ENCODE measurements around the gene RFFL.
"Not testable (repeated sequence)": the region's sequence is repeated elsewhere in the genome, so short reads cannot be mapped to it uniquely, and the experiment has no call there.

Gene RFFL, protein sequence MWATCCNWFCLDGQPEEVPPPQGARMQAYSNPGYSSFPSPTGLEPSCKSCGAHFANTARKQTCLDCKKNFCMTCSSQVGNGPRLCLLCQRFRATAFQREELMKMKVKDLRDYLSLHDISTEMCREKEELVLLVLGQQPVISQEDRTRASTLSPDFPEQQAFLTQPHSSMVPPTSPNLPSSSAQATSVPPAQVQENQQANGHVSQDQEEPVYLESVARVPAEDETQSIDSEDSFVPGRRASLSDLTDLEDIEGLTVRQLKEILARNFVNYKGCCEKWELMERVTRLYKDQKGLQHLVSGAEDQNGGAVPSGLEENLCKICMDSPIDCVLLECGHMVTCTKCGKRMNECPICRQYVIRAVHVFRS

DNA sequence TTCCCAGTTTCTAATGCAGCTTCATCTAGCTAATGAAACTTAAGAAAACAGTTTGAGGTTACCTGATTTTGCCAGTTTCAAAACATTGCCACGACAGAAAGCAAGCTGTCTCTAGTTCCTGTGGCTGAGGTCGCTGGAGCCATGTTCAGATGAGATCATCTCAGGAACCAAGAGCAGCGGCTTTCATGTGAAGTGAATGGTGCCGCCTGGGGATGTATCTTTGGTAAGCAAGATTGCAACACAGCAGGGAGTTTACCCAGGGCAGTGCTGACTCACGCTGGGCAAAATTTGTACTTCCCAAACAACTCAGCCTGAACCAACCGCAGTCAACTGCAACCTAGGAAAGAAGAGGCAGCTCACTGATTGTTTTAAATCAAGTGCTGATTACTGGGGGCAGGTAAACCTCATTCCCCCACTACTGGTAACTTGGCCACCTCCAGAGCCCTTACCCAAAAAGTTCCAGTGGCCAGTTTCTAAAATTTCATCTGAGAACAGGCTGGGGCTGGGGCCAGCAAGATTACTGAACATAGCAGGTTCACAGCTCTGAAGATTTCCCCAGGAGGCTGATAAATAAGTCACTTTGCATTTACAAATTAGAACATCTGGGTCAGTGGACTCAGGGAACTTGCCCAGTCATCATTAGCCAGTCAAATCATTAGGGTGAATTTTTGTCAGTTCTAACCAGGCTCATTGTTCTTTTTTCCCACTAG is at the start of gene RFFL:
Gene RFFL (minus strand): TSS at position 194 of the 710 bp plus-strand sequence. CDS start 37,154 bp downstream, outside the sequence.
- DNase-seq: peak; percentile 63 to 81 (median 80)

DNA sequence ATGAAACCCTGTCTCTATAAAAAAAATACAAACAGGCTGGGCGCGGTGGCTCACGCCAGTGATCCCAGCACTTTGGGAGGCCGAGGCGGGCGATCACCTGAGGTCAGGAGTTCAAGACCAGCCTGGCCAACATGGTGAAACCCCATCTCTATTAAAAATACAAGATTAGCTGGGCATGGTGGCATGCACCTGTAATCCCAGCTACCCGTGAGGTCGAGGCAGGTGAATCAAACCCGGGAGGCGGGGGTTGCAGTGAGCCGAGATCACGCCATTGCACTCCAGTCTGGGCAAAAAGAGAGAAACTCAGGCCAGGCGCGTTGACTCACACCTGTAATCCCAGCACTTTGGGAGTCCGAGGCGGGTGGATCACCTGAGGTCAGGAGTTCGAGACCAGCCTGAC is 47.3 kb upstream of the RFFL start:
- DNase-seq: not testable (repeated sequence)

DNA sequence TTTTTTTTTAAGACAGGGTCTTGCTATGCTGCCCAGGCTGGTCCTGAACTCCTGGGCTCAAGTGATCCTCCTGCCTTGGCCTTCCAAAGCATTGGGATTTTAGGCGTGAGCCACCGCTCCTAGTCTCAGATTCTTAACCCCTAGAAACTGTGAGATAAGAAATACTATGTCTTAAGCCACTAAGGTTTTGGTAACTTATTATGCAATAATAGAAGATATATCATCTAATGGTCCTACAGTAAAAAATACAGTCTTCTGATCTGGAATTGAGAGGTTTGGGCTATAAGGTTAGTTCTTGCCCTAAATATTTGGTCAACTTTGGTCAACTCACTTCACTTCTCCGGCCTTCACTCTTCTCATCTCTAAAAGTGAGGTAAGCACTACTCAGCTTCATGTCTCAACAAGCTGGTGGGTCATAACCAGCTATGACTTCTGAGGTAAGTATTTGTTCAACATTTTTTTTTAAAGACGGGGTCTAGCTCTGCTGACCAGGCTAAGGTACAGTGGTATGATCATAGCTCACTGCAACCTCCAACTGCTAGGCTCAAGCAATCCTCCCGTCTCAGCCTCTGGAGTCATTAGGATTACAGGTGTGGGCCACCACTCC is 41.4 kb upstream of the RFFL start:
- no peak for DNase-seq

DNA sequence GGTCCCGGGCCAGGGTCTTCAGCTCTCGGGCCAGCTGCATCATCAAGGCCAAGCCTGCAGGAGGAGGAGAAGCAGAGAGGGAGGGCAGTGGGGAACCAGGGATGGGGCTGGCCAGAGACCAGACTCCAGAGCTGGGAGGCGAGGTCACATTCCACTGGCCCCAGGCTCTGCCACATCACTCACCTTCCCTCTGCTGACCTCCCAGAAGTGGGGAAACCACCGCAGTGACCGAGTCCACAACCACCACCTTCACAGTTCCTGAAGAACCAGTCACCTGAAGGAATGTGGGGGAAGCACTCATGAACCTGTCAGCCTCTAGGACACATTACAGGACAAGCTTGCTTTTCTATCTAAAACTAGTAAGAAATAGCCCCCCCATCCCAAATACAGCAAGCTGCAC is 39.8 kb upstream of the RFFL start:
- no peak for DNase-seq

DNA sequence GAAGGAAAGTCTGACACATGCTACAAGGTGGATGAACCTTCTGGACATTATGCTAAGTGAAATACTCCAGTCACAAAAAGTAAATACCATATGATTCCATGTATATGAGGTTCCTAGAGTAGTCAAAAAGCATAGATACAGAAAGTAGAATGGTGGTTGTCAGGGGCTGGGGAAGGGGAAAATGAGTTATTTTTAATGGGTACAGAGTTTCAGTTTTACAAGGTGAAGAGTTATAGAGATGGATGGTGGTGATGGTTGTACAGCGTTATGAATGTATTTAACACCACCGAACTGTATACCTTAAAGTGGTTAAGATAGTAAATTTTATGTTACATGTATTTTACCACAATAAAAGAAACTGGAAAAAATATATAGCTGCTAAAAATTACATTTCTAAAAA is 38.2 kb upstream of the RFFL start:
- no peak for DNase-seq

DNA sequence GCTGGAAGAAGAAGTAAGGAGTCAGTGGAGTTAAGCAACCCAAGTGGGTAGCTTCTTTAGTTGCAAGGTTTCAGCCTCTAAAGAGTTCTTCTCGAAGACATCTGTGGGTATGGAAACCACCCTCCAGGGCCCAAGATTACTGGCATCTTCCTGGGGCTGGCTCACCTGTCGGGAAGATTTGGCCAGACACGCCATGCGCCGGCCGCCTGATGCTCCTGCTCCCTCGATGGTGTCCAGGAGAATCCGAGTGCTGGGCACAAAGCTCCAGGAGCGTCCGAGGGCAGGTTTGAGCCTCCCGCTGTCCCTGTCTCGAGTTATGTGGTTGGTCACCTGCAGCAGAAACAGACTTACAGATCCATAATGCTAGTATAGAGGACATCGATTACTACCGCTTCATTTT is 37.5 kb upstream of the RFFL start:
- no peak for DNase-seq

DNA sequence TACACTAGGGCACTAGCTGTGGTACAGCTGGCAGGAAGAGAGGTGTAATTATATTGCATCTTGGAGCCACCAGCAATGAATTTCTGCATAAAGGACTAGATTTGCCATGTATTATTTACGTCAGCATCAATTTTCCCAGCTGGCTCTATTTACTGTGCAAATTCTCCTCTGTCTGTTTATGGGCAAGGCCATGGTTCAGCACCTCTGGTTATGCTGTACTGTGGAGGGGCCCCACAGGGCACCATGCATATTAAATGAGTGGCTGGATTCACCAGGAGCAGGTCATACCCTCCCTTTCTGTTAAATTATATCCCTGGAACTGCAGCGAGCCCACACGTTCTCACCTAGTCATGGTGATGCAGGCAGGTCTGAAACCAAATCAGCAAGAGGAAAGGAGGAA is 36.4 kb upstream of the RFFL start:
- no peak for DNase-seq

DNA sequence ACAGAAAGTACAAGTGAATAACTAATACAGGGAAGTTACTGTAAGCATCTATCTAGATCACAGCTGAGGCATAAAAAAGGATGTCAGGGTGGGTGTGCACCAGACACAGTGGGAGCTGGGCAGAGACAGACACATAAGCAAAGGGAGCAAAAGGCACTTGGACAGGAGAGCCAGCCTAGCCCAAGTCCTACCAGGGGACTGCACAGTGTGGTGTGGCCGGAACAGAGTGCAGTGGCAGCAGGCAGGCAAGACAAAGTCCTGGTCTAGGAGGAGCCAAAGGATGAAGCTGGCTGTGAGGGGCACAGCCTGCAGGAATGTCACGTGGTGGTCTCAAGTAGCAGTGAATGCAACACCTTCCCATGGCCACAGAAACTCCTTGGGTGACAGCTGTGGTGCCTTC is 34.3 kb upstream of the RFFL start:
- DNase-seq: no peak

DNA sequence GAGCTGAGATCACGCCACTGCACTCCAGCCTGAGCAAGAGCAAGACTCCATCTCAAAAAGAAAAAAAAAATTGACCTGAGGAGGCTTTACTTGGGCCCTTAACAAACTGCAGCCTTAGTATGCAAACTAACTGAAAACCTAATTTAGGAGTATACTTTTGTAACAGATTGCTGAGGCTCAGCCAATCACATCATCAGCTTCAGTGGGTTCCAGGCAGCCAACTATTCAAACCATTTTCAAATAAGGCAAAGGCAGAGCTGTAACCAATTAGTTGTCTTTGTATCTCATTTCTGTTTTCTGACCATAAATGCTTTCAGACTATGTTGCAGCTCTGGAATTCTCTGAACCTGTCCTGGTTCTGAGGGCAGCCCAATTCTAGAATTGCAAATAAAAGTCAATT is 32.2 kb upstream of the RFFL start:
- no peak for DNase-seq

DNA sequence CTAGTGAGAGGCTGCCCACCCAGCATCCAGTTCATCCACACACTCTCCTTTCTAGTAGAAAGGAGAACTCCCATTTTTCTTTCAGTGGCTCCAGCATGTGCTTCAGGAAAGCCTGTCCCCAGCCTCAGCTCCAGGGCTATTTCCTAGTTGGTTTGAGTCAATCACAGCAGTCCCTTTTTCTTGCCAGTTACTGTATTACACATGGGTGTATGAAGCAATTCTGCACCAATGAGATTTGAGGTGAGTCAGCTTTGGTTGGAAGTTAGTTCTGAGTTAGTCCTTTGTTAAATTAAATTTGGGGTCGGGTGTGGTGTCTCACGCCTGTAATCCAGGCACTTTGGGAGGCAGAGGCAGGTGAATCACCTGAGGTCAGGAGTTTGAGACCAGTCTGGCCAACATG is 31.4 kb upstream of the RFFL start:
- DNase-seq: no peak

DNA sequence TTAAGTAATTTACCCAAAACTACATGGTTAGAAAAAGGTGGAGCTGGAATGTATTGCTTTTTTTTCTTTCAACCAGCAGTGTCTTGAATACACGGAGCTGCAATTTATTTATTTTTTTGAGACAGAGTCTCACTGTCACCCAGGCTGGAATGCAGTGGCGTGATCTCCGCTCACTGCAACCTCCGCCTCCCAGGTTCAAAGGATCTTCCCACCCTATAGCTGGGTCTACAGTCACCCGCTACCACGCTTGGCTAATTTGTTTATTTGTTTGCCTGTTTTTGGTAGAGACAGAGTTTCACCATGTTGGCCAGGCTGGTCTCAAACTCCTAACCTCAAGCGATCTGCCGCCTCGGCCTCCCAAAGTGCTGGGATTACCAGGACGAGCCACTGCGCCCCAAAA is 27.2 kb upstream of the RFFL start:
- not testable (repeated sequence) for DNase-seq

DNA sequence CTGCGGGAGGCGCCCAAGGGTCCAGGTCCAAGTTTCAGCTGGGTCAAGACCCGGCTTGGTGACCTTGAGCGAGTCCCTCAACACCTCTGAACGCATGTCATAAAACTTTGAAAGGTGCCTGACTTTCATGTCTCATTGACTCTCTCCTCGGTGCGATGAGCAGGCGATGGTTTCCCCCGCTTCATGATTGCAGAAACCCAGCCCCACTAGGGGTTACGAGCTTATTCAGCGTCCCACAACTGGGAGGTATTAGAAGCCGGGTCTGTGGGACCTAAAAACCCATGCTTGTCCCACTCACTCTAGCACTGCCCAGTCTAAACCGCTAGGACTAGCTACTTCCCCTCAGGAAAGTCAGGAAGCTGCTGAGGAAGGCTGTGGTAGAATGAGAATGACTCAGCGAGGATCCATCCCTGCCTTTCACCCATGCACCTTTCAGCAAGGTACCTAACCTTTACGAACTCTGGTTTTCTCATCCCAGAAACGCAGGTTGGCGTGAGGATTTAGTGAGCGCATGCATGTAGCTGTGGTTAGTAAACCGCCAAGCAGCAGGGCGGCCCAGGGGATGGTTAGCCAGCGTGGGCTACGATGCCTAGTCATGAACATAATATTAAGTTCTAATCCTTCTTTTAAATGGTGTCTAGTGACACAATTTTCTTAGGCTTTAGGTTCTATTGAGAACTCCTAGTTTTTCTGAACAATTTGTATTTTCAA is 26.2 kb upstream of the RFFL start:
- DNase-seq: peak in 5 of 6 experiments; percentile 29 to 94 (median 72)

DNA sequence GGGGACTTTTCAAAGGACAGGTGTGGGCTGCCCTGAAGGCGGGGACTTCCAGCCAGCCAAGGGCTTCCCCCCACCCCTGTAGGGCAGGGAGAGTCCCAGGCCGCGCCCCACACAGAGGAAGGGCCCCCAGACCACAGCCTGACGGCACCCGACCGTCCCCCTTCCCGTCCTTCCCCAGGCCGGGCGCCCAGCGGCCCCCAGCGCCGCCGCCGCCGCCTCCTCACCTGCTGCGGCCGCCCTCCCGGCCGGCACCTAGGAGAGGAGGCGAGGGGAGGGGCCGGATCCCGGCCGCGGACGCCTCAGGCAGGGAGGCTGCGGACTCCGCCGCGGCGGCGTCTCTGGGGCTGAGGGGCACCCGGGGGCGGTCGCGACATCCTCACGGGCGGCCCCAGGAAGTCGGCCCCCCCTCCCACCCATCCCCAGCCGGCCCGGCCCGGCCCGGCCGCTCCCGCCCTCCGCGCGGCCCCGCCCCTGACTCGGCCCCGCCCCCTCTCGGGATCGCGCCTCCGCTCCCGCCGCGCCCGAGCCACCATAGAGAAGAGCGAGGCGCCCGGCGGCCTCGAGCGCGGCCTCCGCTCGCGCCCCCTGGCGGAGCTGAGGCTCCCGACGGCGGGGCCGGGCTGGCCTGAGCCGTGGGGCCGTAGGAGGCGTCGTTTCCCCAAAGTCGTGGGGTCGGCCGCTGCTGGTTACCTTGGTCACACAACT is 25.5 kb upstream of the RFFL start:
- DNase-seq: peak; percentile 74 to 94 (median 84)

DNA sequence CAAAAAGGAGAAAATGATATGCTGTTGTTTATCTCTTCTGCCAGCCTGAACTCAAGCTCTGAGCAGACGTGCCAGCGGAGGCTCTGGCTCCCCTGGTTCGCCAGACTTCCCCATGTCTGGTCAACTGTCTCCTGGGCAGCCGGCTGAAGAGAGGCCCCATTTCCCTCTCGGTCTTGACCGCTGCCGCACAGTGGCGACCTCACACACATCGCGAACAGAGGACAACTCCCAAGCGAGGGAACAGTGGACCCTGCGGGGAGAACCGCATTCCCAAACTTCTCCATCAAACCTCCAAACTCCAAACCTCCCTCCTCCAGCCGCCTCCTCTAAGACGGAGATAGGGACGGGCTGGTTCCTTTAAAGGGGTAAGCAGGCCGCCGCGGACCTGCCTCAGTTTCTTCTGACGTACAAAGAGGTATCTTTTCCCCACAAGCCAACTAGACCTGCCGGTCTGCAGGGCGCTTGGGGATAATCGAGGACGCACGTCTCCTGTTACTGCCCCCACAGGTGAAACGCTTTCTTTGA is 24.9 kb upstream of the RFFL start:
- DNase-seq: peak in 1 of 6 experiments; percentile 63

DNA sequence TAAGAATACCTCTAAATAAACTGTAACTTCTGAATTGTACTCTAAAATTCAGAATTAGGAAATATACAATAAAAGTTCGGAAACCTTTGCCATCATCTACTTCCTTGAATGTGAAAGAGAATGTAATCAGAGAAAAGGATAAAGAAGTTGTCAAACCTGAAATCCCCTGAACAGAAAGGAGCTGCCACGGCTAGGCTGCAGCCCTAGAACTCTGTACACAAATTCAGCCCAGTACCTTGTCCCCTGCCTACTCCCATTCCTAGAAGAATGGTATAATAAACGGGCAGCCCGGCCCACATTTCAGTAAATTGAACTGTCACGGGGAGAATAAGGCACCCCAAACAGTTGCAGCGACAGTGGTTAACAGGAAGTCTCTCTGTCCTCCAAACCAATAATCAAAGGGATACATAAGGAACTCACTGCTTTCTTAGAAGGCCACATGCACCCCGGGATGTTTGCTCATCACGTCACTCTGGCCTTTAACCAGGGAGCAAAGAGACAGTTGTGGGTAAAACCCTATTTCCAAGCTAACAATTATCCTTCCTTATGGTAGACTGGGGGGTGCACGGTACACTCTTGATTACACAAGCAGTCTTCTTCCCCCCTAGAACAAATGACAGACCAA is 24.3 kb upstream of the RFFL start:
- DNase-seq: peak; percentile 8 to 66 (median 20)

DNA sequence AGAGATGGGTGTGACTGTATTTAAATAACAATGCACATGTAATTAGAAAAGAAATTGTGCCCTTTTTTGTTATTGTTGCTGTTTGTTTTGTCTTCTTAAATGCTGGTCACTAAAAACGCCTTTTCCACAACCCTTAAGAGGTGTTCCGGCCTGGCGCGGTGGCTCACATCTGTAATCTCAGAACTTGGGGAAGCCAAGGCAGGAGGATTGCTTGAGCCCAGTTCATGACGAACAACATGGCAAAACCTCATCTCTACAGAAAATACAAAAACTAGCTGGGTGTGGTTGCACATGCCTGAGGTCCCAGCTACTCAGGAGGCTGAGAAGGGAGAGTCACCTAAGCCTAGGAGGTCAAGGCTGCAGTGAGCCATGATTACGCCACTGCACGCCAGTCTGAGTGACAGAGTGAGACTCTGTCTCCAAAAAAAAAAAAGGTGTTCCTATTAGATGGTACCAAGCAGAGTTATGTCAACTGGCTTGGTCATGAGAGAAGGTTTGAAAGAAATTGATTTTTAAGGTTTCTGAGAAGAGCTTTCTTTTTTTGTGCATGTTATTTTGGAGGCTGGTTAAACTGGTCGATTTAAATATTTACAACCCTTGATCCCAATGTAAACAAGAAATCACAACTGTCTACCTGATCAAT is 23.5 kb upstream of the RFFL start:
- no peak for DNase-seq

DNA sequence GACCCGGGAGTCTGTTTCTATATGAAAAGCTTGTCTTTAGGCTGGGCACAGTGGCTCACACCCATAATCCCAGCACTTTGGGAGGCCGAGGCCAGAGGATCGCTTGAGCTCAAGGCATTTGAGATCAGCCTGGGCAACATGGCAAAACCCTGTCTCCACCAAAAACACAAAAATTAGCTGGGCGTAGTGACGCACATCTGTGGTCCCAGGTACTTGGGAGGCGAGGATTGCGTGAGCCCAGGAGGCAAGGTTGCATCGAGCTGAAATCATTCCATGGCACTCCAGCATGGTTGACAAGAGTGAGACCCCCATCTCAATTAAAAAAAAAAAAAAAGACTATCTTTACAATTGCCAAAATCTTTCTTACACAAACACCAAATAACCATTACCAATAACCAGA is 22.7 kb upstream of the RFFL start:
- no peak for DNase-seq

DNA sequence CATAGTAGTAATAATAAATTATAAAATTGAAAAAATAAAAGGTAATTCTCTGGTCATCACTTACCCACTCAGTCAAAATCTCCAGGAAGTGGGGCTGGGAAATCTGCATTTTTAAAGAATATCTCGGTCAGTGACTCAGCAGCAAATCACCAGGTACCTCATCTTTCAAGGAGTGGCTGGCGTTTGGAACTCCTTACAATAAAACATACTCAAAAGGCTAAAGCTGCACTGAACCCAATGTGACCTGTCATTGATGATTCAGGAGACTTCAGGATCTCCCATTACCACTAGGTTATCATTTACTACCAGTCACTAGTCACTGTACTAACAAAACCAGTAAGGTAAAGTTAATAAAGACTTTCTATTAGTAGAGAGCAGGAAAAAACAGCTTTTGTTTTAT is 21.5 kb upstream of the RFFL start:
- DNase-seq: no peak

DNA sequence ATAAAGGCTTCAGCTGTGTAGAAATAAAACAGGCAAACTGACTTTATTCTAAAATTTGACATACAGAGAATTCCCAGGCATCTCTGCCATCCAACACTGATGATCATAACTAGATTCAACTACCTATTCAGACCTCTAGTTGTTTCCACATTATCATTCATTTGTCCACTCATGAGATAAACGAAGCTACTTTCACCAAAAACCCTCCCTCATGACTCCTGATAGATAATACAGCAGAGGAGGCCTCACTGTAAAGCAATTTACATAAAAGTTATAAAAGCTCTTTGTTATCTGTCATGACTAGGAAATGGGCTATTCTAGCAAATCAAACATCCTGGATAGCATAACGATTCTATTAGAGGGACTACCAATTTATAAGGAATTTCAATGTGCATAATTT is 19.6 kb upstream of the RFFL start:
- no peak for DNase-seq

DNA sequence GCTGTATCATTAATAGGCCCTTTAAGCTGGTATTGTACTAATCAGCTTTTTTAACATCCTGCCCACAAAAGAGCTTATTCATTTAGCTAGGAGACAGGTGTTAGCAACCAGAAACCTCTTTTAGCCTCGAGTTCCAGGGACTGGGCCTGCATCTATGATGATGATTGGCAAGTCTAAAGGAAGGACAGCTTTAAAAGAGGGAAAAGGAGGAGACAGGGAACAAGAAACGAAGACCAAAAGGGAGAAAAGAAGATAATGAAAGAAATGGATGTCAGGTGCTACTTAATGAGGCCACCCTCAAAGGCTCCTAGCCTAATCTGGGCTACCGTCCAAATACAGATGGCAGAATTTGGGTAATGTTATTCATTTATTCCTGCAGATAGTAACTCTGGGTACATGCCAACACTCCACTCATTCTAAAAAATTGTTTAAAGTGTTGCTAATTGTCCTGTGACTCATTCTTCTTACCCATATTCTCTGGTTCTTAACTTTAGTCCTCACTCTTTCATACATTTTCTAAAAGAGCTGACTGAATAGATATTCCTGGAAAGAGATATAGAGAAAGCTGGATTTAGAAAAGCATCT is 18.7 kb upstream of the RFFL start:
- no peak for DNase-seq

DNA sequence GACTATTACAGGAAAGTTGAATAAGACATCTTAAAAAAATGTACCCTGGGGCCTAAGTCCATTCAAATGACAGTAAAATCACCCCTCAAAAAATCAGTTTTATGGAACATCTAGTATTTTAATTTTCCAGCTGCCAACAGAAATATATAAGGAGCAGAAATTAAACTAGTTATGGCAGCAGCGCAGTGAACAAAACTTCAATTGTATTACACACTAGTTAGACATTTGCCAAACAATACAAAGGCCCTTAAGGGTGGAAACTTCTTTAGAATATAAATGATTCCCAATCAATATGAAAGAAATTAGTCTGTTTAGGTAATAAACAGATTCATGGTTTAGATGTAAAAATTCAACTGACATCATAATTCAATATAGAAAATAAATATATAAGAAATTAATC is 18.1 kb upstream of the RFFL start:
- no peak for DNase-seq

All from stimulated activated naive CD4-positive, alpha-beta T cell (primary cell).